HepG2 (cell line): ENCODE data around the gene OS9. TPM values are rescaled to one million over a fixed set of nuclear protein-coding genes. Genes with fewer than 3 reads are reported as not detected.
"Not testable (repeated sequence)": the region's sequence is repeated elsewhere in the genome, so short reads cannot be mapped to it uniquely, and the experiment has no call there.

ENCODE experiments used
- ATAC-seq: fragments of 200-7000 bp; cut with Tn5 transposase; 3 replicates; pipeline ENCODE4 v1.9.1; 2020; ENCODE audit warnings: mild to moderate bottlenecking, moderate library complexity
- BruUV-seq: library from RNA; stranded (reverse); fragments of 400-500 nt; replicated peaks from 2 replicates; lab custom pipeline; 2021; lab: Mats Ljungman, UMichigan
- CTCF ChIA-PET: fragments of 300-600 bp; formaldehyde crosslinking; extraction: SDS; loops from one replicate; lab custom pipeline; 2021; ENCODE audit warnings: low total read pairs, inconsistent platforms, low intra/inter-chr PET ratio; lab: Yijun Ruan, JAX
- POLR2A ChIA-PET: fragments of 350-600 bp; sonication (Branson Sonifier 250); formaldehyde crosslinking; loops from one replicate; lab custom pipeline; 2020; ENCODE audit warnings: antibody characterized with exemption, inconsistent platforms; lab: Yijun Ruan, JAX
- DNase-seq: peaks from one replicate; pipeline ENCODE4 v3.0.0-alpha.2; 2015; ENCODE audit warnings: low spot score
- FAIRE-seq: peaks from 3 replicates; lab custom pipeline; 2011; peaks lifted over from hg19 to GRCh38; lab: Jason Lieb, UNC
- H2AFZ ChIP-seq: one replicate; pipeline ENCODE4 v1.6.1; 2011; ENCODE audit warnings: low read length, inconsistent platforms
- H3K27ac ChIP-seq: fragments of 300-600 bp; 3 replicates; pipeline ENCODE4 v1.8.0; 2011; ENCODE audit warnings: mixed run types, mild to moderate bottlenecking, mixed read lengths, low read length, inconsistent platforms; ENCODE audit not compliant: insufficient read depth; ENCODE audit errors: extremely low read length
- H3K27me3 ChIP-seq, 2 experiments: fragments of 200-600 bp in 1 of 2; 2 replicates in 1 of 2; 3 replicates in 1 of 2; pipeline versions ENCODE4 v1.6.0 to v1.8.0; 2011; ENCODE audit warnings: low read length in 2 of 2, mild to moderate bottlenecking in 2 of 2, moderate library complexity in 2 of 2, inconsistent platforms in 1 of 2; ENCODE audit not compliant: insufficient read depth in 2 of 2, control insufficient read depth in 1 of 2
- H3K36me3 ChIP-seq, 2 experiments: fragments of 200-600 bp in 1 of 2; replicated peaks in 1 of 2; 2 replicates in 1 of 2; 3 replicates in 1 of 2; pipeline versions ENCODE4 v1.5.1 to v1.8.0; 2011; ENCODE audit warnings: low read length in 2 of 2, inconsistent platforms in 1 of 2; ENCODE audit not compliant: insufficient read depth in 2 of 2, control insufficient read depth in 1 of 2
- H3K4me1 ChIP-seq: 2 replicates; pipeline ENCODE4 v1.5.1; 2012; ENCODE audit warnings: low read length, inconsistent platforms; ENCODE audit not compliant: insufficient read depth
- H3K4me2 ChIP-seq: 2 replicates; pipeline ENCODE4 v1.6.0; 2011; ENCODE audit warnings: low read depth, low read length, inconsistent platforms
- H3K4me3 ChIP-seq, 3 experiments: fragments of 200-600 bp in 1 of 3; sonication (generic), shearing (Covaris generic) in 1 of 3; replicated peaks in 1 of 3; 2 replicates each; pipeline ENCODE4 v1.5.1; 2011 to 2016; ENCODE audit warnings: low read length in 3 of 3, inconsistent platforms in 2 of 3, low read depth in 2 of 3, mild to moderate bottlenecking in 2 of 3, control low read depth in 1 of 3, mixed read lengths in 1 of 3; ENCODE audit not compliant: insufficient read depth in 1 of 3
- H3K79me2 ChIP-seq: one replicate; pipeline ENCODE4 v1.6.1; 2011; ENCODE audit warnings: low read length, inconsistent platforms; ENCODE audit not compliant: insufficient read depth
- H3K9ac ChIP-seq: 2 replicates; pipeline ENCODE4 v1.6.0; 2011; ENCODE audit warnings: mild to moderate bottlenecking, low read depth, low read length, inconsistent platforms; ENCODE audit not compliant: insufficient read depth
- H3K9me3 ChIP-seq: 2 replicates; pipeline ENCODE4 v1.5.1; 2012; ENCODE audit warnings: mild to moderate bottlenecking, low read length
- H4K20me1 ChIP-seq: 2 replicates; pipeline ENCODE4 v1.6.0; 2011; ENCODE audit warnings: inconsistent platforms, mild to moderate bottlenecking, low read length, moderate library complexity; ENCODE audit not compliant: insufficient read depth
- CENPX ChIP-seq: sonication (generic); formaldehyde crosslinking; IDR thresholded peaks from 2 replicates; pipeline ENCODE4 v1.9.0; 2021; ENCODE audit warnings: mild to moderate bottlenecking, missing genetic modification reagents, moderate library complexity
- WGBS: methylation state at CpG from one replicate; pipeline ENCODE4 v1.1.6; 2017; ENCODE audit warnings: low lambda C conversion rate; 5-methylcytosine and 5-hydroxymethylcytosine counted together
- in situ Hi-C: cut with HindIII; loops from 2 replicates; pipeline ENCODE4 v1.10.0; 2017; ENCODE audit warnings: low pct_unique_long_range_greater_than_20kb; ENCODE audit not compliant: extremely low pct_ligation_motif_present
- intact Hi-C: fragments of 100-400 bp; cut with micrococcal nuclease; formaldehyde crosslinking; loops from one replicate; pipeline ENCODE4 v1.10.0; 2022; ENCODE audit not compliant: unreplicated experiment
- polyA plus RNA-seq, 8 experiments: library from polyadenylated mRNA; depleted of rRNA in 3 of 8; stranded (reverse) in 7 of 8; unstranded in 1 of 8; fragments of >200 nt; fragmentation: Illumina TruSeq in 4 of 8; extraction: Trizol in 4 of 8; gene quantifications; 2 replicates each; pipeline versions ENCODE4 v1.2.1 to v1.2.3, GENCODE V29; 2011 to 2016; ENCODE audit warnings: low read depth in 4 of 8, missing spikeins in 1 of 8, mixed read lengths in 1 of 8; ENCODE audit not compliant: insufficient read depth in 1 of 8
- total RNA-seq, 5 experiments: library from RNA; depleted of rRNA; stranded (reverse); fragments of >200 nt; fragmentation: Illumina TruSeq; extraction: Trizol; gene quantifications; 2 replicates each; pipeline ENCODE4 v1.2.3, GENCODE V29; 2016; ENCODE audit warnings: low read depth in 1 of 5

The OS9 gene
- total and polyA plus RNA-seq, 2 of the 13 experiments (the other 11 are each of a cell fraction or from before 2014, with no cell fraction given): 156 to 206 TPM

GRCh38 chr12:57666897-57667296, 27.0 kb upstream of the OS9 start:
- ChIA-PET CTCF (no interaction called here), POLR2A (no interaction called here)
- BruUV-seq: no TSS peak
- no peaks in the 10 kb centered on the region for H3K79me2 ChIP-seq
- no peak overlapping the region for H3K9ac ChIP-seq
- H3K9me3 ChIP-seq: no peaks in the 10 kb centered on the region
- H3K27ac ChIP-seq: no peak overlapping the region
- no peak overlapping the region for H2AFZ ChIP-seq
- H3K4me1 ChIP-seq: no peaks in the 10 kb centered on the region
- no peak overlapping the region for H3K4me3 ChIP-seq
- no peaks in the 10 kb centered on the region for H4K20me1 ChIP-seq
- FAIRE-seq (no peak), DNase-seq (no peak), ATAC-seq (no peak)
- H3K4me2 ChIP-seq: no peak overlapping the region
- intact Hi-C loops (no loop called here), in situ Hi-C loops (no loop called here)
- no peak for TF ChIP-seq CENPX (CRISPR knock-in tag)
- WGBS: 20% methylated on average over 5 of the region's 5 CpGs
- no peaks in the 10 kb centered on the region for H3K27me3 ChIP-seq
- H3K36me3 ChIP-seq: no peaks in the 10 kb centered on the region

- intact Hi-C loops, BruUV-seq, POLR2A ChIA-PET, H3K4me1 ChIP-seq, H3K36me3 ChIP-seq, H3K4me2 ChIP-seq, H3K9ac ChIP-seq, H3K27ac ChIP-seq, H2AFZ ChIP-seq, H4K20me1 ChIP-seq, ATAC-seq, DNase-seq, H3K79me2 ChIP-seq, CTCF ChIA-PET, in situ Hi-C loops, H3K27me3 ChIP-seq, FAIRE-seq, H3K4me3 ChIP-seq, H3K9me3 ChIP-seq: not testable (repeated sequence)
- WGBS: 27% methylated on average over 8 of the region's 10 CpGs
Measured at GRCh38 chr12:57669691-57670090, 24.2 kb upstream of the OS9 start.

- H3K27me3 ChIP-seq: not testable (repeated sequence)
Measured at GRCh38 chr12:57671811-57672210, 22.1 kb upstream of the OS9 start.

More at GRCh38 chr12:57671811-57672210, 22.1 kb upstream of the OS9 start:
- H3K4me1 ChIP-seq, H3K79me2 ChIP-seq, H3K9ac ChIP-seq, H3K4me2 ChIP-seq, in situ Hi-C loops, H4K20me1 ChIP-seq, DNase-seq, FAIRE-seq, POLR2A ChIA-PET, H2AFZ ChIP-seq, CTCF ChIA-PET, H3K9me3 ChIP-seq, ATAC-seq, H3K36me3 ChIP-seq, BruUV-seq, intact Hi-C loops, H3K27ac ChIP-seq, H3K4me3 ChIP-seq: not testable (repeated sequence)
- WGBS: 30% methylated on average over 1 of the region's 3 CpGs
